HCT116 (cell line): Measurements from ENCODE around the gene SUDS3.

ENCODE experiments used
- EGR1 ChIP-seq: IDR thresholded peaks from 2 replicates; pipeline ENCODE4 v1.6.1; 2012; ENCODE audit warnings: low read depth
- FOSL1 ChIP-seq: IDR thresholded peaks from 2 replicates; pipeline ENCODE4 v1.6.1; 2012; ENCODE audit warnings: low read depth
- POLR2AphosphoS5 ChIP-seq: IDR thresholded peaks from 2 replicates; pipeline ENCODE4 v1.6.1; 2011; ENCODE audit warnings: mild to moderate bottlenecking, low read depth, low read length, moderate library complexity
- TCF7L2 ChIP-seq: IDR thresholded peaks from 2 replicates; pipeline ENCODE4 v1.7.0; 2011; ENCODE audit warnings: borderline replicate concordance, inconsistent platforms; ENCODE audit not compliant: insufficient read depth, insufficient read length; ENCODE audit errors: extremely low read depth
- TF ChIP-seq, protein P1 (sequence below), 3 experiments: fragments of 200-600 bp in 1 of 3; sonication (generic) in 1 of 3; IDR thresholded peaks in 2 of 3; conservative IDR thresholded peaks in 1 of 3; 2 replicates each; pipeline ENCODE4 v1.5.1; 2012 to 2017; ENCODE audit warnings: low read depth in 2 of 3, low read length in 2 of 3, antibody characterized with exemption in 1 of 3, borderline replicate concordance in 1 of 3, control low read depth in 1 of 3, mild to moderate bottlenecking in 1 of 3, mixed read lengths in 1 of 3, mixed run types in 1 of 3, moderate library complexity in 1 of 3; ENCODE audit not compliant: insufficient read depth in 1 of 3

DNA sequence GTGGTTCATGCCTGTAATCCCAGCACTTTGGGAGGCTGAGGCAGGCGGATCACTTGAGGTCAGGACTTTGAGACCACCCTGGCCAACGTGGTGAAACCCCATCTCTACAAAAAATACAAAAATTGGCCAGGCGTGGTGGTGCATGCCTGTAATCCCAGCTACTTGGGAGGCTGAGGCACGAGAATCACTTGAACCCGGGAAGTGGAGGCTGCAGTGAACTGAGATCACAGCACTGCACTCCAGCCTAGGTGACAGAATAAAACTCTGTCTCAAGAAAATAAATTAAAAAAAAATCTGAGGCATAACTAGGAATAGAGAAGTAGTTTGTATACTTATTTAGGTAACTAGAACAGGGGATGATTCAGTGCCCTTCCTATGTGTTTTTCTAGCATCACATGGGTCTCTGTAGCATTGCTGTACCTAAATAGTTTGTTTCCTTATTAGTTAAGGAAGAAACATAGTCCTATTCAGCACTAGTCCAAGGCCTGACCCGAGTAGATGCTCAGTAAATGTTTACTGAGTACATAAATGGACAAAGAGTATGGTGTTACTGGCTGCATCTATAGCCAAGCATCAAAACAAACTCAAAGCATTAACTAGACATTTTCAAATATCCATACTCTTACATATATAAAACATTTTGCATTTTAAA is 25.3 kb upstream of the SUDS3 start:
- TF ChIP-seq, protein P1, sequence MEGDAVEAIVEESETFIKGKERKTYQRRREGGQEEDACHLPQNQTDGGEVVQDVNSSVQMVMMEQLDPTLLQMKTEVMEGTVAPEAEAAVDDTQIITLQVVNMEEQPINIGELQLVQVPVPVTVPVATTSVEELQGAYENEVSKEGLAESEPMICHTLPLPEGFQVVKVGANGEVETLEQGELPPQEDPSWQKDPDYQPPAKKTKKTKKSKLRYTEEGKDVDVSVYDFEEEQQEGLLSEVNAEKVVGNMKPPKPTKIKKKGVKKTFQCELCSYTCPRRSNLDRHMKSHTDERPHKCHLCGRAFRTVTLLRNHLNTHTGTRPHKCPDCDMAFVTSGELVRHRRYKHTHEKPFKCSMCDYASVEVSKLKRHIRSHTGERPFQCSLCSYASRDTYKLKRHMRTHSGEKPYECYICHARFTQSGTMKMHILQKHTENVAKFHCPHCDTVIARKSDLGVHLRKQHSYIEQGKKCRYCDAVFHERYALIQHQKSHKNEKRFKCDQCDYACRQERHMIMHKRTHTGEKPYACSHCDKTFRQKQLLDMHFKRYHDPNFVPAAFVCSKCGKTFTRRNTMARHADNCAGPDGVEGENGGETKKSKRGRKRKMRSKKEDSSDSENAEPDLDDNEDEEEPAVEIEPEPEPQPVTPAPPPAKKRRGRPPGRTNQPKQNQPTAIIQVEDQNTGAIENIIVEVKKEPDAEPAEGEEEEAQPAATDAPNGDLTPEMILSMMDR (IDR thresholded peaks at IDR 0.05 in 2 of 3, conservative IDR thresholded peaks at IDR 0.05 in 1 of 3; ENCODE audit: borderline replicate concordance in 1 of 3, insufficient read depth in 1 of 3, low read depth in 2 of 3, low read length in 2 of 3), result no peak
- TF ChIP-seq TCF7L2, result no peak
- no peak for TF ChIP-seq POLR2AphosphoS5
- TF ChIP-seq FOSL1, result no peak
- no peak for TF ChIP-seq EGR1
